Measurements from ENCODE around the gene GAL3ST2. TPM values are rescaled to one million over a fixed set of nuclear protein-coding genes. Genes with fewer than 3 reads are reported as not detected.

Gene GAL3ST2
- total RNA-seq, 2 experiments from 2014 or later = 1.1 TPM; not detected in 1

GRCh38 chr2:241808721-241809382 lies 32.2 kb downstream of the GAL3ST2 start, which contains the start of gene NEU4:
TSS of gene NEU4 (plus strand) at chr2:241809193. CDS start at chr2:241814485, 5,292 bp downstream.
- ChIA-PET POLR2A (no interaction called here), CTCF (ENCODE audit: unreplicated experiment) (no interaction called here)
- no peaks in the 10 kb centered on the region for H3K9me2 ChIP-seq (ENCODE audit: insufficient read depth, low read length)
- H2AFZ ChIP-seq (ENCODE audit: low read length) = no peak within 1 kb of the TSS
- peaks cover 3% of the 10 kb centered on the region for H3K4me1 ChIP-seq (ENCODE audit: insufficient read depth, low read length, poor library complexity, severe bottlenecking)
- no TSS peak for BruUV-seq (replicated peaks)
- DNase-seq (ENCODE audit: low spot score) = no peak
- H3K4me2 ChIP-seq (ENCODE audit: low read length) = no peak within 1 kb of the TSS
- H3K27ac ChIP-seq (ENCODE audit: low read depth, low read length, poor library complexity, severe bottlenecking) = no peak within 1 kb of the TSS
- no peaks in the 10 kb centered on the region for H4K20me1 ChIP-seq (ENCODE audit: insufficient read depth, low read length)
- no peak within 1 kb of the TSS for H3K4me3 ChIP-seq (ENCODE audit: low read depth, low read length, poor library complexity, severe bottlenecking)
- no peaks in the 10 kb centered on the region for H3K79me2 ChIP-seq (ENCODE audit: insufficient read depth, low read depth, low read length)
- H3K36me3 ChIP-seq (ENCODE audit: insufficient read depth, low read length) = no peaks in the 10 kb centered on the region
- H3K9me3 ChIP-seq (ENCODE audit: low read length) = no peaks in the 10 kb centered on the region
- intact Hi-C loops (cut with micrococcal nuclease; ENCODE audit: unreplicated experiment) = no loop called here
- TF ChIP-seq EZH2phosphoT487 (IDR thresholded peaks at IDR 0.05; ENCODE audit: borderline replicate concordance, low read depth, low read length) (no peak), CTCF (conservative IDR thresholded peaks at IDR 0.05; ENCODE audit: low read length) (no peak)

GRCh38 chr2:241809383-241810306 lies 33.0 kb downstream of the GAL3ST2 start:
- H3K9me3 ChIP-seq (ENCODE audit: low read length) = no peaks in the 10 kb centered on the region
- DNase-seq (ENCODE audit: low spot score) = no peak
- peaks cover 3% of the 10 kb centered on the region for H3K4me1 ChIP-seq (ENCODE audit: insufficient read depth, low read length, poor library complexity, severe bottlenecking)
- H3K9me2 ChIP-seq (ENCODE audit: insufficient read depth, low read length) = no peaks in the 10 kb centered on the region
- H3K4me3 ChIP-seq (ENCODE audit: low read depth, low read length, poor library complexity, severe bottlenecking) = no peak overlapping the region
- CTCF ChIA-PET (ENCODE audit: unreplicated experiment) = no interaction called here
- no peaks in the 10 kb centered on the region for H3K36me3 ChIP-seq (ENCODE audit: insufficient read depth, low read length)
- POLR2A ChIA-PET = no interaction called here
- H3K27ac ChIP-seq (ENCODE audit: low read depth, low read length, poor library complexity, severe bottlenecking) = no peak overlapping the region
- H3K79me2 ChIP-seq (ENCODE audit: insufficient read depth, low read depth, low read length) = no peaks in the 10 kb centered on the region
- BruUV-seq (replicated peaks) = no TSS peak
- H3K4me2 ChIP-seq (ENCODE audit: low read length) = no peak overlapping the region
- intact Hi-C loops (cut with micrococcal nuclease; ENCODE audit: unreplicated experiment) = no loop called here
- TF ChIP-seq CTCF (conservative IDR thresholded peaks at IDR 0.05; ENCODE audit: low read length) (no peak), EZH2phosphoT487 (IDR thresholded peaks at IDR 0.05; ENCODE audit: borderline replicate concordance, low read depth, low read length) (no peak)
- no peak overlapping the region for H2AFZ ChIP-seq (ENCODE audit: low read length)
- no peaks in the 10 kb centered on the region for H4K20me1 ChIP-seq (ENCODE audit: insufficient read depth, low read length)
